OCI-LY3 (cell line): ENCODE measurements around the gene ASIC4.

ENCODE experiments used
- EZH2phosphoT487 ChIP-seq: fragments of 200-600 bp; shearing (Covaris generic); IDR thresholded peaks from 2 replicates; pipeline ENCODE4 v1.6.1; 2018; ENCODE audit warnings: antibody characterized with exemption, mixed run types, low read depth
- TF ChIP-seq, protein P1 (sequence below): fragments of 200-600, 300-600 bp; sonication (generic); IDR thresholded peaks from 2 replicates; pipeline ENCODE4 v1.5.1; 2014; ENCODE audit warnings: antibody characterized with exemption, low read length, low read depth

DNA sequence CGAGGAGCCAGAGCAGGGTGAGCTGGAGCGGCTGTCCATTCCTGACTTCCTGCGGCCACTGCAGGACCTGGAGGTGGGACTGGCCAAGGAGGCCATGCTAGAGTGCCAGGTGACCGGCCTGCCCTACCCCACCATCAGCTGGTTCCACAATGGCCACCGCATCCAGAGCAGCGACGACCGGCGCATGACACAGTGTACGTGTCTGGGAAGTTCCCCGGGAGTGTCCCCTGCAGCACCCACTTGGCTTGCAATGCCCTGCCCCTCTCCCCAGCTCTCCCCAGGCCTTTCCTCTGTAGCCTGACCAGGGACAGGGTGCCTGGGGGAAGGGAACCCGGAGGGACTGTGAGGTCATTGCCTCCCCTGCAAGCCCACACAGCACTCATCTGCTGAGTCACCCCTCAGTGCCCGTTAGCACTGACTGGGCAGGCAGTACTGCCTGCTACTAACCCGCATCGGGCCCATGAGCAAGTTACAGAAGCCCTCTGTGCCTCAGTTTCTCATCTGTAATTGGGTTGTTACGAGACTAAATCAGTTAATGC lies 45.0 kb upstream of the ASIC4 start:
- TF ChIP-seq, protein P1, sequence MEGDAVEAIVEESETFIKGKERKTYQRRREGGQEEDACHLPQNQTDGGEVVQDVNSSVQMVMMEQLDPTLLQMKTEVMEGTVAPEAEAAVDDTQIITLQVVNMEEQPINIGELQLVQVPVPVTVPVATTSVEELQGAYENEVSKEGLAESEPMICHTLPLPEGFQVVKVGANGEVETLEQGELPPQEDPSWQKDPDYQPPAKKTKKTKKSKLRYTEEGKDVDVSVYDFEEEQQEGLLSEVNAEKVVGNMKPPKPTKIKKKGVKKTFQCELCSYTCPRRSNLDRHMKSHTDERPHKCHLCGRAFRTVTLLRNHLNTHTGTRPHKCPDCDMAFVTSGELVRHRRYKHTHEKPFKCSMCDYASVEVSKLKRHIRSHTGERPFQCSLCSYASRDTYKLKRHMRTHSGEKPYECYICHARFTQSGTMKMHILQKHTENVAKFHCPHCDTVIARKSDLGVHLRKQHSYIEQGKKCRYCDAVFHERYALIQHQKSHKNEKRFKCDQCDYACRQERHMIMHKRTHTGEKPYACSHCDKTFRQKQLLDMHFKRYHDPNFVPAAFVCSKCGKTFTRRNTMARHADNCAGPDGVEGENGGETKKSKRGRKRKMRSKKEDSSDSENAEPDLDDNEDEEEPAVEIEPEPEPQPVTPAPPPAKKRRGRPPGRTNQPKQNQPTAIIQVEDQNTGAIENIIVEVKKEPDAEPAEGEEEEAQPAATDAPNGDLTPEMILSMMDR: no peak
- TF ChIP-seq EZH2phosphoT487: no peak
